ENCODE data around the gene SPSB1.

Gene SPSB1

GRCh38 chr1:9366298-9366697, 73.6 kb downstream of the SPSB1 start:
- ChIA-PET POLR2A (no interaction called here), CTCF (no interaction called here)

More at GRCh38 chr1:9366298-9366697, 73.6 kb downstream of the SPSB1 start:
- Histone ChIP-seq H3K4me3 (ENCODE audit: low read depth, low read length) (no peak overlapping the region), H3K4me1 (ENCODE audit: control insufficient read depth, insufficient read depth, low read length) (no peaks in the 10 kb centered on the region), H3K36me3 (ENCODE audit: control insufficient read depth in 2 of 2, insufficient read depth in 1 of 2, low read length in 2 of 2) (no peaks in the 10 kb centered on the region), H3K27ac (ENCODE audit: extremely low read depth, low read depth, low read length) (no peak overlapping the region), H3K9me3 (ENCODE audit: control insufficient read depth, insufficient read depth, low read depth, low read length) (no peaks in the 10 kb centered on the region)
- no peak for TF ChIP-seq PATZ1 (tag by site-specific recombination; IDR thresholded peaks at IDR 0.05)
- no peak for TF ChIP-seq ZNF280D (tag by site-specific recombination; IDR thresholded peaks at IDR 0.05)
- no peak for TF ChIP-seq ZNF248 (tag by site-specific recombination; IDR thresholded peaks at IDR 0.05)
- TF ChIP-seq ZNF416 (tag by site-specific recombination; IDR thresholded peaks at IDR 0.05) = no peak
- no peak for TF ChIP-seq ZNF112 (tag by site-specific recombination; IDR thresholded peaks at IDR 0.05)
- no peak for TF ChIP-seq ZNF549 (tag by site-specific recombination; IDR thresholded peaks at IDR 0.05)
- TF ChIP-seq ZNF610 (tag by site-specific recombination; IDR thresholded peaks at IDR 0.05; ENCODE audit: borderline replicate concordance) = no peak
- no peak for TF ChIP-seq ZBTB10 (tag by site-specific recombination; IDR thresholded peaks at IDR 0.05)
- no peak for TF ChIP-seq ZBTB11 (tag by site-specific recombination; conservative IDR thresholded peaks at IDR 0.05; ENCODE audit: low read depth)
- no peak for TF ChIP-seq REPIN1 (tag by site-specific recombination; IDR thresholded peaks at IDR 0.05; ENCODE audit: low read depth)
- no peak for TF ChIP-seq ZNF580 (tag by site-specific recombination; IDR thresholded peaks at IDR 0.05)
- no peak for TF ChIP-seq ZNF138 (tag by site-specific recombination; IDR thresholded peaks at IDR 0.05; ENCODE audit: borderline replicate concordance)
- no peak for TF ChIP-seq ZBTB48 (tag by site-specific recombination; IDR thresholded peaks at IDR 0.05)
- TF ChIP-seq ZNF639 (tag by site-specific recombination; IDR thresholded peaks at IDR 0.05) = no peak
- TF ChIP-seq OSR2 (tag by site-specific recombination; IDR thresholded peaks at IDR 0.05) = no peak
